Stimulated activated CD4-positive, alpha-beta T cell treated with anti-CD3 and anti-CD28 coated beads, Interleukin-2, amount 100 ng/mL, for 24 hours (primary cell): Measurements from ENCODE around the gene LY6G5B.

Experiments
- DNase-seq, 2 donors: peaks; one replicate each; pipeline ENCODE4 v3.0.0-alpha.2; 2020

The LY6G5B gene

DNA sequence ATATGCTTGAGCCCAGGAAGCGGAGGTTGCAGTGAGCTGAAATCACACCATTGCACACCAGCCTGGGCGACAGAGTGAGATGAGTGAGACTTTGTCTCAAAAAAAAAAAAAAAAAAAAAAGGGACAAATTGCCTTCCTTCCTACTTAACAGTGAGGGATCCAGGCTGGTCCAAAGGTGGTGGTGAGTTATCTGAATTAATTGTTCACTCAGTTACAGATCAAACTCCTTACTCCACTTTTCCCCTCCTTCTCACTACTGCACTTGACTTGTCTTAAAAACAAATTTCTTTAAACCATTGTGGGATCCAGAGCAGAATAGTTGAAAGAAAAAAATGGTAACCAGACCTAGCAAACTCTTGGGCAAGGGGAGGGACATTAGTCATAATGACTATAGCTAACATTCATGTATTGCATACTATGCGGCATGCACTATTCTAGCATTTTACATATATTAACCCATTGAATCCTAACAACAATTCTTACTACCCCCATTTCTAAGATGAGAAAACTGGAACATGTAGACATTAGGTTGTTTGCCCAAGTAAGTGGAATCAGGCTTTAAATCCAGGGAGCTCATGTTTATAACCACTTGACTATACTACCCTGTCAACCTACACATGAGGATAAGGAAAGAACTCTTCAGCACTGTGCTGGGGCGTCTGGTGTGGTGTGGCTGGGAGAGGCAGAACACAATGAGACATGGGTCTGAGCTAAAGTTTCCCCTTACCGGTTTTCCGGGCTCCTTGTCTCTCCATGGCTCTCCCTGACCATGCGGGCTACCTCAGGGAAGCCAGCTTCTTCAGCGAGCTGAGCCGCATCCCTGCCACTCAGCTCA, 6.4 kb upstream of the LY6G5B start:
- no peak for DNase-seq

DNA sequence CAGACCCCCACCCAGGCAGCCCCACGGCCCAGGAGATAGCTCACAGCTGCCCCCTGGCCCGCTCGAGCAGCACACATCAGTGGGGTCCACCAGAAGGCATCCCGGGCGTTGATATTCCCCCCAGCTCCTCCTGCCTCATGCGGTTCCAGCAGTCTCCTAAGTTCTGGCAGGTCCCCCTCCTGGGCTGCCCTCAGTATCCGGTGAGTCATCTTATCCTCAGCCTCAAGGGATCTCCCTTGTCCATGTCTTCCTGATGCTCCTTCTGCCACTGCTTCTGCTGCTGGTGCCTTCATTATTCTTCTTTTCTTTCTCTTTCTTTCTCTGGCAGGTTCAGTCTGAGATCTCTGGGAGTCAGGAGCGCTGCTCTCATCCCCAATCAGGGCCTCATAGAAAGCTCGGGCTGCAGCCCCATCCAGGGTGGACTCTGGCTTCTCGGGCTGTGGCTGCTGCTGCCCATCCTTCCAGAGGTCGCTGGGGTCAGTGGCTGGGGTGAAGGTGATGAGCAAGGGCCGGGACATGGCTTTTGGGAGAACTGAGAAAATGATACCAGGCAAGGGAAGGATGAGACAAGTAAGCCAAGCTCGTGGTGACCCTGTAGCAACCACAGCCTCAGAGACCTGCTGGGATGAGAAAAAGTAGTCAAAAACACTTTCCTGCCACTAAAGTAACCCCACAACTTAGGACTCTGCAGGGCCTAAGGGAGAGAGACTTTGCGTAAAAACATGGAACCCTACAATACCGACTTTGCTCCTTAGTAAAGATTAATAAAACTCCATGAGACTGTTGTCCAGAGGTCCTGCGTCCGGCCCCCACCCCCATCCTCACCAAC, 5.6 kb upstream of the LY6G5B start:
- DNase-seq, result no peak

DNA sequence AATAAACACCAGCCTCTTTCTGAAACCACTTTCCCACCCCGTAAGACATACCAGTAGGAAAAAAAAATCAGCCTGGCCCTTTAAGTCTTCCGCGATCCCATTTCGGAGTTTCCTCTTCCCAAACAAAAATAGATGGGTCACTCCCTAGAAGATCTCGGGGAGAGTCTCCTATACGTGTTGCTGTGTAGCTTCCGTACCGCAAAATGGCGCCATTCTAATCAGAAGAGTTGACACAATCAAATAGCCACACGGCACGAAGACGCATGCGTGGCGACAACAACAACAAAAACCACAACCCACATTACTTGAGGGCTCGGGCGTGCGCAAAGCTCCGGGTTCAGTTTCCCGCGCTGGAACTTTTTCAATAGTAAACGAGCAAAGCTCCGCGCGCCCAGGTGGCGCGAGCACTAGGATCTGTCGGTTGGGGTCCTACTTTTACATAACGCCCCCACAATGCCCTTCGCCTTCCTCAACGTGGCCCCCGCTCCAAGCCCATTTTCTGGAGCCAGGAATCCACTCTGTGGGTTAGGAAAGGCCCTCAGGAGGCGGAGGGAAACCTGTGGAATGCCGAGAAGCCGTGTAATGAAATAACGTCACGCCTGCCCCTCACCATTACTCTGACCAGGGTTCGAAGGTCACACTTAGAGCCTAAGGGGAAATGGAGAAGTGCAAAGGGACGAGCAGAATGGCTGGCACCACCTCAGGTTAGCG, 4.8 kb upstream of the LY6G5B start, which contains the start of gene GPANK1:
GPANK1 (minus strand) TSS at position 208 of the 711 bp plus-strand sequence. CDS start 519 bp downstream, outside the sequence.
- peak; percentile 90 to 91 for DNase-seq

DNA sequence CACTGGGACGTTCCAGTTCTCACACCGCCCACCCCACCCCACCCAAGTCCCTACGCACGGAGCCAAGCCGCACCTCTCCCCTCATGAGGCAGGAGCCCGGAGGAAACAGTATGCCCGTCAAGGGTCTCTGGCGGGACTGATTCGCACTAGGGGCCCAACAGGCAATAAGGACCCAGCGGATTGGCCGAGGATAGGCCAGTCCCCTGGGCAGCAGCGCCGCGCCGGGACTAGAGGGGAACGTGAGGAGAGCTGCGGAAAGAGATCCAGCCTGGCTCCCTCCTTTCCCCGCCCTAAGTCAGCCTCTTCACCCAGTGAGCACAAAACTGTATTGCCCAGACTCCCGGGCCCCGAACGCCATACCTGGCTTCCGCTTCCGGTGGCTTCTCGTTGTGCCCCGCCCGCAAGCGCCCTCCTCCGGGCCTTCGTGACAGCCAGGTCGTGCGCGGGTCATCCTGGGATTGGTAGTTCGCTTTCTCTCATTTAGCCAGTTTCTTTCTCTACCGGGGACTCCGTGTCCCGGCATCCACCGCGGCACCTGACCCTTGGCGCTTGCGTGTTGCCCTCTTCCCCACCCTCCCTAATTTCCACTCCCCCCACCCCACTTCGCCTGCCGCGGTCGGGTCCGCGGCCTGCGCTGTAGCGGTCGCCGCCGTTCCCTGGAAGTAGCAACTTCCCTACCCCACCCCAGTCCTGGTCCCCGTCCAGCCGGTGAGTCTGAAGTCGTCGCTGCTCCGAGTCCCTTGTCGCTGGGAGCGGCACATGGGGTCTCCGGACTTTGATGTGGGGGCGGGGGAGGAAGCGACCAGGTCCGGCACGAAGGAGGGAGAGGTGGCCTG, 4.1 kb upstream of the LY6G5B start, which contains the start of gene CSNK2B:
CSNK2B (plus strand) TSS at position 580 of the 836 bp plus-strand sequence. CDS start 752 bp downstream, outside the sequence.
- DNase-seq, result peak; percentile 97 to 98

DNA sequence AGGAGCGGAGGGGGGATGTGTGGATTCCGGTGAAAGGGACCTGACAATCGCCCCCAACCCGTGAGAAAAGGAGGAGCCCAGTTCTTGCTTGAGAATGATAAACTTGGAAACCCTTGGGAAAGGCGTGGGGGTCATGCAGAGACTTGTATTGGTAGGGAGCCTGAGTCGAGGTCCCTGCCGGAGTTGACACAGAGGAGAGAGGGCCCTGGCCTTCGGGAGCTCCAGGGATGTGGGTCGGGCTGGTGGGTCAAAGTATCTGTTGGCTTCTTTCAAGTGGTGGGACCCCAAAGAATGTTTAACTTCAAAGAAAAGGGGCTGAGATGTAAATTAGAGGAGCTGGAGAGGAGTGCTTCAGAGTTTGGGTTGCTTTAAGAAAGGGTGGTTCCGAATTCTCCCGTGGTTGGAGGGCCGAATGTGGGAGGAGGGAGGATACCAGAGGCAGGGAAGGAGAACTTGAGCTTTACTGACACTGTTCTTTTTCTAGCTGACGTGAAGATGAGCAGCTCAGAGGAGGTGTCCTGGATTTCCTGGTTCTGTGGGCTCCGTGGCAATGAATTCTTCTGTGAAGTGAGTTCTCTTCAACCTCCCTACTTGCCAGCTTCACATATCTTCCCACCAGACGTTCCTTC, 3.3 kb upstream of the LY6G5B start:
- no peak for DNase-seq

DNA sequence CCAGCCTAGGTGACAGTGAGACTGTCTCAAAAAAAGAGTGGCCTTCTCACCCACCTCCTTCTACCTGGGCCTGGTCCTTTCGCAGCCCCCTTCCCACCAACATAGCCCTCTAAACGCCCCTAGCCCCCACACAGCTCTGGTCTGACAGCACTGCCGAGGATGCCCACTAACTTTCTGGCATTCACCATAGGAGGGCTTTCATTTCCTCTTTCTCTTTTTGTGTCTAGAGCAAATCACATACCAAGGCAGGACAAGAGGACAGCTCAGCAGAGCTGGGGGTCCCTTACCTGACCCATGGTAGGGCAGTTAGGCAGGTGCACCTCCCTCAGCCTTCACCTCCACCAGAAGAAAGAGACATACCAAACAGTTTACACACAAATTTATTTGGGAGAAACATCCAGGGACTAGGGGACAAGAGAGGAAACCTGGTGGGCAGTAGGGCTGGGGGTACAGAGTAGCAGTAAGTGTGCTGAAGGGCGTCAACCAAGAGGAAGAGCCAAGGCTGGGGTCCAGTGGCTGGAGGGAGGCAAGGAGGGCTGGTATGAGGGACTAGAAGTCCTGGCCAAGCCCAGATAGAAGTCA, 6.6 kb downstream of the LY6G5B start:
- DNase-seq, result no peak

DNA sequence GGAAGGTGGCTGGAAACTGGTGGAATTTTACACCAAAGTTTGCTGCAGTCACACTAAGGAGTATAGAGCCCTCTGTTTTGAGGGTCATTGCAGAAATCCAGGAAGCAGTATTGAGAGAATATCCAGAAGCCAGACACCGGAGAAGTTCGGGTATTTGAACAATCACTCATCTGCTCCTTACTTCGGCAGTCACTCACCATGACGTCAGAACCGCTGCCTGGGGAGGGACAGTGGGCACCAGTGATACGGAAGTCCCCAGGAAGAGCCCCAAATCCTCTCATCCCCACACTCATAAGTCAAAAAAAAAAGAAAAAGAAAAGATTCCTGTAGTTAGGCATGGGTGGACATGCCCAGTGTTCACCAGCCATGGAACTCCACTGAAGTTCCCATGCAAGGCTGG, 7.1 kb downstream of the LY6G5B start:
- no peak for DNase-seq

DNA sequence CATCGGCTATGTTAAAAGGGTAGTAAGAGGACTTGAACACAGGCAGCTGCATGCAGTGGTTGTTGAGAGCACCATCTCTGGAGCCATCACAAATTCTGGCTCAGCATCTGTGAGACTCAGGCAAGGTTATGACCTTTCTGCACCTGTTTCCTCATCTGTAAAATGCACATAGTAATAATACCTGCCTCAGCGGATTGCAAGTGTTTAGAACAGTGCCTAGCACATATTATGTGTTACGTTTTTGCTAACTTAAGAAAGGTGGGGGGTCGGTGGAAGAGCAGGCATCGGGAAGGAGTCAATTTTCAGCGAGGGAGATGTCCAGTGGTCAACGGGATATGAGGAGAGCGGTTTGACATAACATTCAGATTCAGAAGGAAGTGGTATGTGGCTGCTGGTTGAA, 8.2 kb downstream of the LY6G5B start:
- DNase-seq, result no peak

DNA sequence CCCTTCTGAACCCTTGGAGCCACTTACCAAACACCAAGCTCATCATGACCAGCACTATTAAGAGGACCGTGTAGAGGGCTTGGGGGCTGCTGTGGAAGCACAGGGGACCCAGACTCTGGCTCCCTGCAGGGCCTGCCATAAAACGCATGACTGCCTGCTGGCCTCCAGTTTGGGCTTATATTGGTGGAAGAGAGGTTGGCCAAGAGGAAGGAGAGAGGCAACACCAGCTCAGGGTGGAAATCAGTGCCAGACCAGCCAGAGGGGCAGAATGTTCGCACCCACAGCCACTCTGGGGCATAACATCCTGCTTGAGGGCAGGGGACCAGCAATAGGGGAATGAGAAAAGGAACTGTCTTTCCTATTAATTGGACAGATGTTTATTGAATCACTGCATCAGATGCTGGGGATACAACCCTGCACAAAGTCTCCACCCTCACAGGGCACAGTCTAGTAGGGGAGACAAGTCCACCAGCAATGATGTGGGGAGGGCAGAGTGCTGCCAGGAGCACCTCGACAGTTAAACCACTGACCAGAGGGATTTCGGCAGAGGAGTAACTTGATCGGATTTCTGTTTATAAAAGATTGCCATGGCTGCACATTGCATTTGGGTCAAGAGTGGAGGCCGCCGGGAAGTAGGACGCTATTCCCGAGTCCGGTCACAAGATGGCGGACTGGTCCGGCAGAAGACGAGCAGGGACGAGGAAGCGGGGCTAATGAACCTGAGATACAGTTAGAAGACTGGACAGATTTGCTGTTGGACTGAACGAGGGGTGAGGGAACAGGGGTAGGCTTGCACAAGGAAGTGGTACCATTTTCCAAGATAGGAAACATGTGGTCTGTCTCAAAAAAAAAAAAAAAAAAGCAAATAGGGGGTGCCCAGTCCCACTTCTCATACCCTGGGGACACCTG, 10.7 kb downstream of the LY6G5B start, which contains the start of gene LY6G5C:
LY6G5C (minus strand) TSS at position 842 of the 909 bp plus-strand sequence; CDS start at position 148, 694 bp downstream.
- peak; percentile 67 for DNase-seq

DNA sequence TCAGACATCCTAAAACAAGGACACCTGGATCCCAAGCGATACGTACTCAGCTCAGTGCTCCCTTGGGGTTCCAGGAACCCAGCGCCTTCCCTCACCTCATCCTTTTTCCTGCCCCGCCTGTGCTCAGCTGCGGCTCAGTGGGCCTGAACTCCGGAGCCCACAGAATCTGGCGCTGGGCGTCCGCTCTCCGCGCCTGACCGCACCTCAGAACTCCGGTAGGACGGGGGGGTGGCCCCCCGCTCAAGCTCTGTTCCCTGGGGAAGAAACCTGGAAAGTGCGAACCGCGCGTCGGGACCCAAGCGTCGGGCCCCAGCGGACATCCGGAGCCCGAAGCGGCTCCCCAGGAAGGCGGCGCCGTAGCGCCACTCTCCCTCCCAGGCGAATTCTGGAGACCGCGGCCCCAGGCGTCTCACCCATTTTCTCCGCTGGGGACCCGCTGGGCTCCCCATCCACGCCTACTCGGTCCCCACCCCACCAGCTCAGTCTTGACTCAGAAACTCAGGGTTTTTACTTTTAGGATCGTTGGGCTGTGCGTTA, 11.4 kb downstream of the LY6G5B start:
- peak; percentile 54 to 63 for DNase-seq

DNA sequence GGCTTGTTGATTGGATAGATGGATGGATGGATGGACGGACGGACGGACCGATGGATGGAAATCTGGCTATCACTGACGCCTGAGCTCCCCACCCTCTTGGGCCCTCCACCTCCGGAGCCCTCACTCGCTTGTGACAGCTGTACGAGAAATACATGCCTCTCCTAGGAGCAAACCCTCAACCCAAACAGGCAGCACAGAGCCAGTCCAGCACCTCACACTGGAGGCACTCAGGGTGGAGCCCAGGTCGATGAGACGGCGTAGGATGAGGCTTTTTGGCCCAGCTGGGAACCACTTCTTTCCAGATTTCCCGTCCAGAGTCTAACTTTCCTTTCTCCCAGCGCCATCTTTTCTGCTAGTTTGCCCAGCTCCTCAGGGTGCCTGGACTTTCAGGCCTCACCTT, 13.8 kb downstream of the LY6G5B start:
- no peak for DNase-seq

DNA sequence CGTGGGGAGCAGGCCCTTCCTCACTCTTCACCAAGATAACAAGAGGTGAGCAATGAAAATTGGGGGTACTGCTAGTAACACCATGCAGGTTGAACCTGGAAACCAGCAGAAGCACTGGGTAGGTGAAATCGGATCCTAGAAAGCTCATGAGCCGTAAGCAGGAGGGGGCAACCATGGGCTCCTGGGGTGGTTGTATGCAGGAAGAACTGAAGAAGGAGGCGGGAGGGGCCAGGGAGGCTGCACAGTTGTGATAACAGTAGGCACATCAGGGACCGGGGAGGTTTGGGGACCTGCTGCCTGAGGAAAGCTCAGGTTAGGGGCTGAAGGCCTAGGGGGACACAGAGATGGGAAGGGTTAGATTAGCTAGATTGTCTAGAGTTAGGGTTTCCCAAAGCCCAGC, 16.7 kb downstream of the LY6G5B start:
- no peak for DNase-seq

DNA sequence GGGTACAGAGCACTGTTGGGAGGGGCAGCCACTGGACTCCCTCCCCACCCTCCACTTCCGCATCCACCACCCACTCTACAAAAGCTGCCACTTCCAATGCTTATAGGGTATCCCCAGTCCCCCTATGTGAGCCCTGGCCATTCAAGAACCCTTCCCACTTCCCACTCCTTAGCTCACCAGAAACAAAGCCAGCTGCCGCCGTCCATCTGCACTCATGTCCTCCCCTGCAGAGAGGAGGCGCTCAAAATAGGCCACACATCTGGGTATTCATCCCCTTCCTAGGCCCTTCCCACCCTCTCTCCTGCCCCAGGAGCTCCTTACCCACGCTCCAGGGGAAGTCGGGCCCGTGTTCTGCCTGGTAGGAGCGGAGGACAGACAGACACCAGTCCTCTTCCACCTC, 17.5 kb downstream of the LY6G5B start:
- no peak for DNase-seq

DNA sequence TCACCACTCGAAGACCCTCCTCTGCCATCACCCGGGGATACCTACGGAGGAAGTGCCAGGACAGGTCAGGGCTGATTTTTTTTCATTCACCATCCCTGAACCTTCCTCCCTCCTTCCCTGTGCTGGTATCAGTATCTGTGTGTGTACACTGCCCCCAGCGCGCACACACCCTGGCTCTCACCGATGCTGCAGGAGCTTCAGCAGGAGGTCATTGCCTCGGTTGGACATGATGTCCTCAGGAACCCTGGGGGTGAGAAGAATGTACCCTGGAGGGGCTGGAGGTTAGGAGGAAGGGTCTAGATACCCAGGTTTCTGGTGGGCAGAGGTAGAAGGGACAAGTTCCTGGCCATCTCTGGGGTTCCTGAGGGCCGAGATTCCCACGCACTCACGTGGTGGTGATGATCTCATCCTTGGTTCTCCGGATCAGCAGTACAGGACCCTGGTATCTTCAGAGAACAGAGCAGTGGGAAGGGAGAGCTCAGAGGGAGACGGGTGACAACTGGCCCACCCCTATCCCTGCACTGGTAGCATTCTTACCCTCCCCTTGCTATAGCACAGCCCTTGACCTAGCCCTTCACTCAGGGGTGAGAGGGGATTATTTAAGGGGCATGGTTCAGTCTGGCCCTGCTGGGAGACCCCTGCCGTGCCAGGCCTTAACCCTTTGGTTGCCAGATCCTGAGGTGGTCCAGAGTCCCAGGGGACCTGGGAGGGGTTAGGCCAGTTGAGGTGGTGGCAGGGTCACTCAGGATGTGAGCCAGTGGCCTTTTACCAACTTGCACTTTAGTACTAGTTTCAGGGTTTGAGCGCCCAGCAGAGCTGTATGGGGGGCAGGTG, 18.3 kb downstream of the LY6G5B start:
- DNase-seq, result no peak

DNA sequence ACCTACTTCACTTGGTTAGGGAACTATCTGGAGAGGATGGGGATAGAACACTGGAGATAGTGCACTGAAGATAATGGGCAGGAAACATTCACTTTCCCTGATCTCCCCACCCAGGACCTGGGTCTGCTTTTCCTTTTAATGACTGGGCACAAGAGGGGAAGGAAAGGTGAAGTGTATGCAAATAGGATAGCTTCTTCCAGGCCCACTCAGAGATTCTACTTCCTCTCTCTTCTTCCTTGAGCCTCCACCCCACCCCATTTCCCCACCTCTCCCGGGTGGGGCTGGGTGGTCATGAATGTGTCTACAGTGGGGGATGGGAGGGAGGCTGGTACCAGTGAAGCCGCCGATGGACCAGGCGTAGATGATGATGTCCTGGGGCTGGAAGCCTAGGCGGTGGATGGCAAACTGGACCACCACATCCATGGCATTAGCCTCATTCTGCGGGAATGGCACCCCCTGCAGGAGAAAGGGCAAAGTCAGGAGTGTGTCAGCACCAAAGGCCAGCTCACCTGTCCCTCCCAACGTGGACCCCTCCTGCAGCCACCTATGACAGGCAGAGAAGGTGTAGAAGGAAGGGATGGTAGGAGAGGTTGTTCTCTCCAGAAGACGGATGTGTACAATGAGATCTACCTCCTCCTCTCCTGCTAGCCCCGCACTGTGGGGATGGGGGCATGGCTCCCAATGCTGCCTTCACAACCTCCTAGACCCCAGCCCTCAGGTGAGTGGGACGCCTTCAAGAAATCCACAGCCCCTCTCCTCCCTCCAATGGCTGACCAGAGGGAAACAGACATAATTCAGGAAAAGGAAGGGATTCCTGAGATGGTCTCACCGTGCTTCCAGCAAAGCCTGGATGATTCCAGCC, 19.7 kb downstream of the LY6G5B start:
- DNase-seq, result peak in 1 of 2 donors; percentile 22

DNA sequence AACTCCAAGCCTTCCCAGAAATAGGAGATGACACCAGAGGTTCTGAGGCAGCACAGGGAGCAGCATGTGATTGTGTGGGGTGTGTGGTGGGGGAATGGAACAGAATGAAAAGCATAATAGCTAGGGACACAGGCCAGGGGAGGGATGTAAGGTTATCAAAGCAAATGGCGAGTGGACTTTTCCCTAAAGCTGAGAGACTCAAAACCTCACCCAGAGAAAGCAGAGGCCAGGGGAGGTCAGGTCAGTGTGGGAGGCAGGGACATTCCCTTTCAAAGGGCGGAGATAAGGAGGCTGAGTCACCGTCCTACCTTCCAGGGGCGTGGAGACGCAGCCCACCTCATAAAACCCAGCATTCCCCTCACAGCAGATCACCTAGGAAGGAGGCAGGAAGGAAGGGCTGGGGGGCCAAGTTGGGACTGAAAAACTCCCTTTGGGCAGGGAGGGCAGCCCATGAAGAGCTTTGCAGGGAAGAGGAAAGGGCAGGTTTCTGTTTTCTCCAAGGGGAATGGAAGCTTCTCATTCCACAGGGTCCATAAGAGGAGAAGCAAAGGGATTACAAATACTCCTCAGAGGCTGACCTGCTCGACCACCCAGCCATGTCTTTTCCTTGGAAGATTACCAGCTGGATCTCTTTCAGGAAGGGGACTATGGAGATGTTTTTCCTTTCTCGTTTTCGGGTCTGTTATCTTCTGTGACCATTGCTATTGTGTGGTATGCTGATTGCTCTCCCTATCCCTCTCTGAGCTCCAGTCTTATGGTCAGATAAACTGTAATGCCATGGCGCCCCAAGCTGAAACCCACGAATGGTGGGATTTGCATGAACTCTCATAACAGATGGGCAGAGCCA, 20.7 kb downstream of the LY6G5B start:
- DNase-seq, result no peak

DNA sequence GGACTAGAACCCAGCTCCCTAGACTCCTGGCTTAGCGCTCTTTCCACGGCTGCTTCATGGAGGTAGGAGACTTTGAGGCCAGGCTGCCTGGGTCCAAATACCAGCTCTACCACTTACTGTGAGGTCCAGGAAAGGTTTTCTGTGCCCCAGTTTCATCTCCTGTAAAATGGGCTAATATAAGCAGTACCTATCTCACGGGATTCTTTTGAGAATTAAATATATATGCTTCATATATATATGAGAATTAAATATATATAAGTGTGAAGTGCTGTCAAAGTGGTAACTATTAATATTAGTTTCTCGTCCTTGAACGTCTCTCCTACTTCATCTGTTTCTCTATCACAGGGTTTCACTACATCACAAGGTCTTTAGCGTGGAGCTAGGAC, 21.3 kb downstream of the LY6G5B start:
- no peak for DNase-seq
